Activated B cell treated with CpG ODN at 0.5 μM for 24 hours (primary cell): ENCODE data around the gene ZGRF1. TPM values are rescaled to one million over a fixed set of nuclear protein-coding genes. Genes with fewer than 3 reads are reported as not detected.

Experiments used
- ATAC-seq: fragments of 200-7000 bp; cut with Tn5 transposase; one replicate; pipeline ENCODE4 v1.10.0; 2021; ENCODE audit warnings: low read depth, mild to moderate bottlenecking, moderate library complexity
- CTCF ChIA-PET: fragments of 350-600 bp; sonication (Branson Sonifier 250); formaldehyde crosslinking; loops from one replicate; lab custom pipeline; 2021; ENCODE audit warnings: antibody characterized with exemption; lab: Charles Lee
- POLR2A ChIA-PET: fragments of 350-600 bp; sonication (Branson Sonifier 250); formaldehyde crosslinking; loops from one replicate; lab custom pipeline; 2021; ENCODE audit warnings: antibody characterized with exemption; lab: Charles Lee
- DNase-seq: peaks from one replicate; pipeline ENCODE4 v3.0.0; 2022
- H3K27ac Mint-ChIP-seq: one replicate; pipeline ENCODE4 v1.8.0; 2020; ENCODE audit warnings: mixed read lengths
- H3K27me3 Mint-ChIP-seq: one replicate; pipeline ENCODE4 v1.8.0; 2021; ENCODE audit warnings: mixed read lengths
- H3K36me3 Mint-ChIP-seq: one replicate; pipeline ENCODE4 v1.8.0; 2021; ENCODE audit warnings: low read depth, mixed read lengths
- H3K4me1 Mint-ChIP-seq: one replicate; pipeline ENCODE4 v1.8.0; 2021; ENCODE audit warnings: mixed read lengths
- H3K4me3 Mint-ChIP-seq: one replicate; pipeline ENCODE4 v1.8.0; 2020; ENCODE audit warnings: mild to moderate bottlenecking, mixed read lengths
- H3K9me3 Mint-ChIP-seq: one replicate; pipeline ENCODE4 v1.8.0; 2020; ENCODE audit warnings: mixed read lengths
- intact Hi-C: fragments of 100-400 bp; cut with micrococcal nuclease; formaldehyde crosslinking; loops from one replicate; pipeline ENCODE4 v1.15.1; 2024
- total RNA-seq: library from RNA; stranded (reverse); gene quantifications from 2 replicates; pipeline ENCODE4 v1.2.3, GENCODE V29; 2022
- TF ChIP-seq, protein P1 (sequence below): fragments of 200-600 bp; IDR thresholded peaks from one replicate; pipeline ENCODE4 v1.8.0; 2022; ENCODE audit warnings: antibody characterized with exemption, mild to moderate bottlenecking

ZGRF1 gene
- total RNA-seq, 1 donor from 2014 or later, result 13.7 TPM

DNA sequence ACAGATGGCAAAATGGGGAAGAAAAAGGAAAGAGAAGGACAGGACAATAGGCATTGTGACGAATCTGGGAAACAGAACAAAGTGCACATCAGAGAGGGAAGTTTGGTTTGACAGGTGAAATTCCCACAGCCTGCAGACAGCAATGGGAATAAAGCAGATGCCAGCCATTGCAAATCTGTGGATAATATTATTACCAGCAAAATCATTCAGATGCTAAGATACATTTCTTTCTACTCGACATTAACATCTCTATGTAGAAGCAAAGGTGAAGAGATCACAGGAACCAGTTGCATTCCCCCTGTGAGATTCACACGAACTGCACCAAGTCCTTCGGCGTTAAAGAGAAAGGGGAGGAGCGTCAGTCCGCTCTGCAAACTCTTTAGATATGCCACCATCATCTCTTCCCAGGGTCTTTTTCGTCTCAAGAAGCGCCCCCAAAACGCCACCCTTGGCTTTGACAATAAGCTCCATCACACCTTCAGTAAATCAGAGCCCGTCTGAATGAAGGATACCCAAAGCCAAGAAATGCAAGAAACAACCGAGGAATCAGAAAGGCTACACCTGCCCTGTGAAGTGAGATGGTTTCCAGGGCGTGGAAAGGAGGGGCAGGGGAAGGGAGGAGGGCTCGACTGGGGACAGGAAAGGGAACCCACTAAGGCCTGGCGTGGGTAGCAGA is 122.6 kb downstream of the ZGRF1 start:
- peaks cover 7% of the 10 kb centered on the region for H3K9me3 Mint-ChIP-seq
- peaks cover 58% of the 10 kb centered on the region for H3K4me1 Mint-ChIP-seq
- H3K27me3 Mint-ChIP-seq, result peaks cover 79% of the 10 kb centered on the region
- no peak overlapping the region for H3K27ac Mint-ChIP-seq
- DNase-seq (no peak), ATAC-seq (no peak)
- peak overlapping the region; percentile 92 for H3K4me3 Mint-ChIP-seq
- H3K36me3 Mint-ChIP-seq, result peaks cover 2% of the 10 kb centered on the region
- POLR2A ChIA-PET, result no interaction called here
- intact Hi-C loops, result no loop called here
- CTCF ChIA-PET, result interaction anchor here (0.9 kb wide), 1 partner anchor 186 kb away, joined by 3 read pairs; no protein-coding TSS in a partner anchor
- TF ChIP-seq, protein P1, sequence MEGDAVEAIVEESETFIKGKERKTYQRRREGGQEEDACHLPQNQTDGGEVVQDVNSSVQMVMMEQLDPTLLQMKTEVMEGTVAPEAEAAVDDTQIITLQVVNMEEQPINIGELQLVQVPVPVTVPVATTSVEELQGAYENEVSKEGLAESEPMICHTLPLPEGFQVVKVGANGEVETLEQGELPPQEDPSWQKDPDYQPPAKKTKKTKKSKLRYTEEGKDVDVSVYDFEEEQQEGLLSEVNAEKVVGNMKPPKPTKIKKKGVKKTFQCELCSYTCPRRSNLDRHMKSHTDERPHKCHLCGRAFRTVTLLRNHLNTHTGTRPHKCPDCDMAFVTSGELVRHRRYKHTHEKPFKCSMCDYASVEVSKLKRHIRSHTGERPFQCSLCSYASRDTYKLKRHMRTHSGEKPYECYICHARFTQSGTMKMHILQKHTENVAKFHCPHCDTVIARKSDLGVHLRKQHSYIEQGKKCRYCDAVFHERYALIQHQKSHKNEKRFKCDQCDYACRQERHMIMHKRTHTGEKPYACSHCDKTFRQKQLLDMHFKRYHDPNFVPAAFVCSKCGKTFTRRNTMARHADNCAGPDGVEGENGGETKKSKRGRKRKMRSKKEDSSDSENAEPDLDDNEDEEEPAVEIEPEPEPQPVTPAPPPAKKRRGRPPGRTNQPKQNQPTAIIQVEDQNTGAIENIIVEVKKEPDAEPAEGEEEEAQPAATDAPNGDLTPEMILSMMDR, result no peak

DNA sequence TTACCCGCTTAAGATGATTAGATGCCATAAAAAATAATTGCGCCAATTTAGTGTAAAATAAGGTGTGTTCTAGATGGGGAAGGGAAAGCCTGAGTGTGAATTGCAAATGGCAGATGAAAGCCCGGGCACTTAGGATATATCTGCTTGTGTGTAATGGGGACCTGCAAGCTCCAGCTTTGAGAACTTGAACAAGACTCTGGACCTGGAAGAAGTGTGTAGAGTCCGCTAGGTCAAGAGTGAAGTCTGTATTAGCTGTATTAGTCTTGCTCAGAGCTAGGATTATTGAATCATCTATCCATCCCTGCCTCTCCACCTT is 124.9 kb downstream of the ZGRF1 start:
- H3K36me3 Mint-ChIP-seq, result peaks cover 2% of the 10 kb centered on the region
- H3K9me3 Mint-ChIP-seq, result peaks cover 7% of the 10 kb centered on the region
- ChIA-PET POLR2A (no interaction called here), CTCF (interaction anchor here (1.7 to 4.3 kb wide), 2 partner anchors 10 to 13 kb away, joined by 8 to 18 read pairs; no protein-coding TSS in a partner anchor)
- intact Hi-C loops, result no loop called here
- peaks cover 46% of the 10 kb centered on the region for H3K4me1 Mint-ChIP-seq
- peaks cover 74% of the 10 kb centered on the region for H3K27me3 Mint-ChIP-seq
- ATAC-seq (no peak), DNase-seq (no peak)
- no peak overlapping the region for H3K27ac Mint-ChIP-seq
- TF ChIP-seq, protein P1, result no peak
- H3K4me3 Mint-ChIP-seq, result no peak overlapping the region

DNA sequence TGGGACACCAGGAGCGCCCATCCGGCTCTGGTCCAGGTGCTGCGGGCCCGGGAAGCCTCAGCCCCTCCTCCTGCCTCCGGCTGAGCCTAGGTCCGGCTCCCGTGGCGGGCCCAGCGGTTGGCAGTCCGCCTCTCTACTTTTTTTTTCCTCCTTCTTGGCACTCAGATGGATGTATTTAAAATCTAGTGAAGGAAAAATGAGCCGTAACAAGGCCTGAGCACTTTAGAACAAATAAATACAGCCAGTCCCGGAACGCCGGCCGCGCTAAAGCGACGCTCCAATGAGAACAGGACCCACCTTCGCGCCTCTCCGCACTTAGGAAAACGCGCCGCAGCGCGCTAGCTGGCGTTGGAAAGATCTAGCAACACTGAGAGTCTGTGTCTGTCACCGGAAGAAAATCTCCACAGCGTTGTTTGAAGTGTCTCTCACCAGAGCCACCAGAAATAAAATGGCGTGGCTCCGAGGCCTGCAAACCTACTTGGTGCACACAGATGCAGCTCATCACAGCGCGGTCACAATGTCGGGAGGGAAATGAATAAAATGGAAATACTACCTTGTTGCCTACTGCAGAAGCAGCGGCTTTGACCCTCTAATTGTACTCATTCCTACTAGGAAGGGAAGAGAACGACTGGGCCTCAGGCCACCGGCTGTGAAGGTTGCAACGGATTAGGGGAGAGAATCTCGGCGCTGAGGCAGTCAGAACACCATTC is 125.5 kb downstream of the ZGRF1 start:
- Mint-ChIP-seq H3K9me3 (peaks cover 7% of the 10 kb centered on the region), H3K36me3 (peaks cover 2% of the 10 kb centered on the region), H3K27ac (no peak overlapping the region), H3K27me3 (peaks cover 74% of the 10 kb centered on the region), H3K4me3 (peak overlapping the region; percentile 41), H3K4me1 (peaks cover 43% of the 10 kb centered on the region)
- ChIA-PET CTCF (interaction anchor here (1.7 to 4.3 kb wide), 3 partner anchors 11 to 13 kb away, joined by 8 to 18 read pairs (median 8); no protein-coding TSS in a partner anchor), POLR2A (interaction anchor here (1.3 kb wide), 1 partner anchor 11 kb away, joined by 13 read pairs; no protein-coding TSS in a partner anchor)
- TF ChIP-seq, protein P1, result no peak
- intact Hi-C loops, result no loop called here
- no peak for ATAC-seq
- no peak for DNase-seq

DNA sequence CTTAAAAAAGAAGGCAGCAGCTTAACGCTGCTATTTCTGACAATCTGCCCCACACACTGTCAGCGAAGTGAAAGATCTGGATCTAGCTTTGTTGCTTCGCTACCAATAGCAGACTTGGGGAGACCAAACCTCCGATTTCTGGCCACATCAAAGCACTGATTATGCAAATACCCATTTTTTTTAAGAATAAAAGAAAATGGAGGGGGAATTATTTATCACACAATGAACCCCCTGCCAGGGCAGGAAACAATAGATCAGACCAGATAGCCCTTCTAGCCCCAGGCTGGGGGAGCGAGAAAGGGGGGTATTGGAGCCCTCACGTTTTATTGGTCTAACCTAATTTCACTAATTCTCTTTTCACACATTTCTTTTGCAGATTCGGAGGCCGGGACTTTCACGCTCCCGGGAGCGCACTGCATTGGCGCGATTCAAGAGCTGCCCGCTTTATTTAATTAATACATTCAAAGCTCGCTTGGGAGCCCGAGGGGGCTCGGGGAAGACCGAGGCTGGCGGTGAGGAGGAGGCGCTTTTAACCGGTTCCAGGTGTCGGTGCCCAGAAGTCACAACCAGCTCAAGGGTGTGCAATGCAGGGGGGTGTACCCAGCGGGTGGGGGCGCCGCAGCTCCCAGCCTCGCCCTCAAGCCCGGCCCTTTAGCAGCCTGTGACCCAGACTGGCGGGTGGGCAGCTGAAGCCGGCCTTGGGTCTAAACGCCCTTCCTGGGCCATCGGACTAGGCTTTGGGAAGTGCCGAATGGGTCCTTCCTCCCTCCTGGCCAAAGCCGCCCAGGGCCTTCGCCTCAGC is 126.2 kb downstream of the ZGRF1 start:
- H3K9me3 Mint-ChIP-seq, result peaks cover 7% of the 10 kb centered on the region
- TF ChIP-seq, protein P1, result no peak
- H3K36me3 Mint-ChIP-seq, result peaks cover 2% of the 10 kb centered on the region
- ChIA-PET POLR2A (interaction anchor here (1.3 kb wide), 1 partner anchor 11 kb away, joined by 13 read pairs; no protein-coding TSS in a partner anchor), CTCF (interaction anchor here (1.7 to 4.3 kb wide), 2 partner anchors 12 to 14 kb away, joined by 8 to 18 read pairs; no protein-coding TSS in a partner anchor)
- DNase-seq (no peak), ATAC-seq (no peak)
- intact Hi-C loops, result no loop called here
- H3K27ac Mint-ChIP-seq, result no peak overlapping the region
- H3K27me3 Mint-ChIP-seq, result peaks cover 75% of the 10 kb centered on the region
- peaks cover 38% of the 10 kb centered on the region for H3K4me1 Mint-ChIP-seq
- H3K4me3 Mint-ChIP-seq, result peak overlapping the region; percentile 50
